Sciatic nerve (tissue), 2 donors: ENCODE measurements around the gene KRT26. TPM values are rescaled to one million over a fixed set of nuclear protein-coding genes. Genes with fewer than 3 reads are reported as not detected.
A peak's percentile ranks its signal among the peaks of the same experiment; 100 is the strongest.
"Not testable (repeated sequence)": the region's sequence is repeated elsewhere in the genome, so short reads cannot be mapped to it uniquely, and the experiment has no call there.

Source experiments
- ATAC-seq: fragments of 200-7000 bp; cut with Tn5 transposase; one replicate; pipeline ENCODE4 v1.9.1; 2020; ENCODE audit warnings: mild to moderate bottlenecking, moderate library complexity
- DNase-seq: peaks from one replicate; pipeline ENCODE4 v3.0.0-alpha.2; 2020; ENCODE audit warnings: low spot score
- intact Hi-C: fragments of 100-400 bp; cut with DNase I; formaldehyde crosslinking; loops from one replicate; pipeline ENCODE4 v1.14.2; 2022
- total RNA-seq: library from RNA; stranded (reverse); fragmentation: NEBNext Ultra II Directional; extraction: Animal tissue kit (Norgen Biotek cat#: 25700); gene quantifications from one replicate; pipeline ENCODE4 v1.2.1, GENCODE V29; 2021
- donor health status: DM: no; HTN: no; CAD: no.
- donor health status: DM: no; HTN: no; CAD: no.

Gene KRT26
- total RNA-seq, 1 donor from 2014 or later: not detected

GRCh38 chr17:40750391-40750790, 21.6 kb downstream of the KRT26 start:
- ATAC-seq: no peak
- intact Hi-C loops: no loop called here
- no peak for DNase-seq

- DNase-seq, intact Hi-C loops, ATAC-seq: not testable (repeated sequence)
Observed at GRCh38 chr17:40748666-40749065, 23.3 kb downstream of the KRT26 start.

GRCh38 chr17:40738553-40738952, 33.4 kb downstream of the KRT26 start:
- DNase-seq (no peak), ATAC-seq (no peak)
- intact Hi-C loops: no loop called here

- intact Hi-C loops: no loop called here
- DNase-seq (no peak), ATAC-seq (no peak)
Observed at GRCh38 chr17:40735016-40735415, 37.0 kb downstream of the KRT26 start.

GRCh38 chr17:40734018-40734417, 38.0 kb downstream of the KRT26 start:
- DNase-seq (no peak), ATAC-seq (no peak)
- intact Hi-C loops: no loop called here

- ATAC-seq (no peak), DNase-seq (no peak)
- intact Hi-C loops: no loop called here
Observed at GRCh38 chr17:40730970-40731369, 41.0 kb downstream of the KRT26 start.

GRCh38 chr17:40727447-40728231, 44.4 kb downstream of the KRT26 start:
- ATAC-seq (peak; percentile 95), DNase-seq (no peak)
- intact Hi-C loops: no loop called here

- ATAC-seq: no peak
- intact Hi-C loops: no loop called here
- DNase-seq: no peak
Observed at GRCh38 chr17:40726919-40727318, 45.1 kb downstream of the KRT26 start.

- intact Hi-C loops: no loop called here
- ATAC-seq: no peak
- no peak for DNase-seq
Observed at GRCh38 chr17:40724656-40725055, 47.3 kb downstream of the KRT26 start.

GRCh38 chr17:40722241-40722640, 49.8 kb downstream of the KRT26 start:
- peak; percentile 93 for ATAC-seq
- intact Hi-C loops: no loop called here
- no peak for DNase-seq

GRCh38 chr17:40720899-40721298, 51.1 kb downstream of the KRT26 start:
- no peak for ATAC-seq
- no peak for DNase-seq
- intact Hi-C loops: no loop called here

- DNase-seq: no peak
- ATAC-seq: no peak
- intact Hi-C loops: no loop called here
Observed at GRCh38 chr17:40718930-40719329, 53.1 kb downstream of the KRT26 start.

GRCh38 chr17:40717776-40718175, 54.2 kb downstream of the KRT26 start:
- DNase-seq (no peak), ATAC-seq (no peak)
- intact Hi-C loops: no loop called here

Other genes with a start within 250 kb of the KRT26 start
- gene CCR7, start 206.7 kb downstream of the KRT26 start, total RNA-seq: 1.4 TPM
- gene SMARCE1, start 124.4 kb downstream of the KRT26 start, total RNA-seq: 115 TPM
- 8.2 TPM for gene KRT222, start 107.0 kb downstream of the KRT26 start, total RNA-seq
- 0.53 TPM for gene KRT24, start 68.4 kb downstream of the KRT26 start, total RNA-seq
- not detected for gene KRT25, start 16.9 kb downstream of the KRT26 start, total RNA-seq
- gene KRT27, start 10.3 kb upstream of the KRT26 start, total RNA-seq: 1.2 TPM
- not detected for gene KRT28, start 27.8 kb upstream of the KRT26 start, total RNA-seq
- 34.1 TPM for gene KRT10, start 50.4 kb upstream of the KRT26 start, total RNA-seq
- gene KRT12, start 95.0 kb upstream of the KRT26 start, total RNA-seq: not detected
- gene KRT20, start 113.0 kb upstream of the KRT26 start, total RNA-seq: not detected
- gene KRT23, start 165.4 kb upstream of the KRT26 start, total RNA-seq: 0.53 TPM
- not detected for gene KRT39, start 194.7 kb upstream of the KRT26 start, total RNA-seq
- not detected for gene KRT40, start 212.1 kb upstream of the KRT26 start, total RNA-seq
- not detected for gene KRTAP3-3, start 222.0 kb upstream of the KRT26 start, total RNA-seq
- not detected for gene KRTAP3-2, start 227.7 kb upstream of the KRT26 start, total RNA-seq
- gene KRTAP3-1, start 236.9 kb upstream of the KRT26 start, total RNA-seq: not detected